Right lobe of liver (tissue), 6 donors: ENCODE data around the gene CEND1. TPM values are rescaled to one million over a fixed set of nuclear protein-coding genes. Genes with fewer than 3 reads are reported as not detected.

Source experiments
- ATAC-seq, 4 donors: fragments of 200-7000 bp; cut with Tn5 transposase; one replicate each; pipeline ENCODE4 v1.9.1; 2020; ENCODE audit warnings: mild to moderate bottlenecking in 4 of 4, moderate library complexity in 4 of 4
- DNase-seq, 3 donors: peaks; one replicate each; pipeline ENCODE4 v3.0.0-alpha.2; 2020
- H3K27ac ChIP-seq, 3 donors: fragments of 200-600 bp; one replicate each; pipeline ENCODE4 v1.8.0; 2022
- H3K27me3 ChIP-seq, 2 donors: fragments of 200-600 bp; one replicate each; pipeline ENCODE4 v1.8.0; 2022
- H3K36me3 ChIP-seq, 4 donors: fragments of 200-600 bp; sonication (generic) in 1 of 4; one replicate each; pipeline versions ENCODE4 v1.5.1 to v1.8.0; 2017 to 2022; ENCODE audit warnings: control low read depth in 1 of 4
- H3K4me1 ChIP-seq, 4 donors: fragments of 200-600 bp; sonication (generic) in 1 of 4; one replicate each; pipeline versions ENCODE4 v1.5.1 to v1.8.0; 2017 to 2022; ENCODE audit warnings: control low read depth in 1 of 4
- H3K4me3 ChIP-seq, 3 donors: fragments of 200-600 bp; one replicate each; pipeline ENCODE4 v1.8.0; 2022
- H3K9me3 ChIP-seq, 4 donors: fragments of 200-600 bp; sonication (generic) in 1 of 4; one replicate each; pipeline versions ENCODE4 v1.5.1 to v1.8.0; 2017 to 2022; ENCODE audit warnings: control low read depth in 1 of 4
- POLR2A ChIP-seq: fragments of 450-650 bp; IDR thresholded peaks from one replicate; pipeline ENCODE4 v1.6.1; 2017; ENCODE audit warnings: antibody characterized with exemption, mild to moderate bottlenecking
- WGBS: methylation state at CpG from one replicate; pipeline ENCODE4 v1.1.6; 2018; ENCODE audit warnings: low coverage, low lambda C conversion rate; ENCODE audit not compliant: insufficient coverage; ENCODE audit errors: missing lambda C conversion rate; 5-methylcytosine and 5-hydroxymethylcytosine counted together
- intact Hi-C, 2 donors: fragments of 100-400 bp; cut with DNase I; formaldehyde crosslinking; loops; one replicate each; pipeline versions ENCODE4 v1.11.2 to v1.14.1; 2022
- small RNA-seq, 2 experiments: library from RNA; depleted of rRNA; stranded (forward); fragments of <200 nt; gene quantifications; one replicate each; pipeline ENCODE3, GENCODE V24; 2016
- total RNA-seq, 6 experiments: library from RNA; depleted of rRNA in 2 of 6; stranded (reverse); fragments of >200 nt in 2 of 6; fragmentation: NEBNext Ultra II Directional in 3 of 6; extraction: Animal tissue kit (Norgen Biotek cat#: 25700) in 3 of 6; gene quantifications; one replicate each; pipeline versions ENCODE4 v1.1.0 to v1.2.4, GENCODE V29; 2016 to 2023
- TF ChIP-seq, protein P1 (sequence below), 4 donors: fragments of 200-600 bp in 3 of 4; fragments of 450-650 bp in 1 of 4; IDR thresholded peaks; one replicate each; pipeline versions ENCODE4 v1.5.1 to v1.8.0; 2016 to 2022; ENCODE audit warnings: antibody characterized with exemption in 4 of 4, mild to moderate bottlenecking in 2 of 4
- donor health status: DM: no; HTN: yes; CAD: no.
- donor health status: DM: no; HTN: no; CAD: no.
- donor health status: DM: no; HTN: no; CAD: no.
- donor health status: DM: no; HTN: yes; CAD: no.
- donor health status: DM: no; HTN: yes; CAD: no.

Gene CEND1
- total RNA-seq, 6 experiments from 2014 or later, result not detected

DNA sequence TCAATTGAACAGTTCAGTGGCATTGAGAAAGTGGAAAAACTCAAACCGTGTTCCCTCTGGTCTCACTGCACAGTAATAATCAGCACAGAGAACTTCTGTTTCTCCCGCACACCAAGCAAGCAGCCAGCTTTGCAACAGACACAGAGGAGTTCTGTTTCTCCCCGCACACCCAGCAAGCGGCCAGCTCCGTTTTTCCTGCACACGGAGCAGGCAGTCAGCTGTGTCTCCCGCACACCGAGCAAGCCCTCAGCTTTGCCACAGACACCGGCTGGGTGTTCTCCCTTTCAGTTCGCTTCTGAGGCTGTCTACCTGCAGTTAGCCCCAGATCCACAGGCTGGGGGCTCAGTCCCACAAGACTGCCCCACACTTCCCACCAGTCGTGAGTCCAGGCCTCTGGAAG lies 52.5 kb downstream of the CEND1 start:
- DNase-seq (no peak), ATAC-seq (no peak)
- 57% methylated on average over 7 of the region's 11 CpGs for WGBS
- no peaks in the 10 kb centered on the region for H3K4me1 ChIP-seq
- intact Hi-C loops, result no loop called here
- no peak overlapping the region for H3K27ac ChIP-seq
- no peaks in the 10 kb centered on the region for H3K9me3 ChIP-seq
- H3K27me3 ChIP-seq, result no peaks in the 10 kb centered on the region
- H3K4me3 ChIP-seq, result no peak overlapping the region
- H3K36me3 ChIP-seq, result no peaks in the 10 kb centered on the region
- TF ChIP-seq, protein P1, sequence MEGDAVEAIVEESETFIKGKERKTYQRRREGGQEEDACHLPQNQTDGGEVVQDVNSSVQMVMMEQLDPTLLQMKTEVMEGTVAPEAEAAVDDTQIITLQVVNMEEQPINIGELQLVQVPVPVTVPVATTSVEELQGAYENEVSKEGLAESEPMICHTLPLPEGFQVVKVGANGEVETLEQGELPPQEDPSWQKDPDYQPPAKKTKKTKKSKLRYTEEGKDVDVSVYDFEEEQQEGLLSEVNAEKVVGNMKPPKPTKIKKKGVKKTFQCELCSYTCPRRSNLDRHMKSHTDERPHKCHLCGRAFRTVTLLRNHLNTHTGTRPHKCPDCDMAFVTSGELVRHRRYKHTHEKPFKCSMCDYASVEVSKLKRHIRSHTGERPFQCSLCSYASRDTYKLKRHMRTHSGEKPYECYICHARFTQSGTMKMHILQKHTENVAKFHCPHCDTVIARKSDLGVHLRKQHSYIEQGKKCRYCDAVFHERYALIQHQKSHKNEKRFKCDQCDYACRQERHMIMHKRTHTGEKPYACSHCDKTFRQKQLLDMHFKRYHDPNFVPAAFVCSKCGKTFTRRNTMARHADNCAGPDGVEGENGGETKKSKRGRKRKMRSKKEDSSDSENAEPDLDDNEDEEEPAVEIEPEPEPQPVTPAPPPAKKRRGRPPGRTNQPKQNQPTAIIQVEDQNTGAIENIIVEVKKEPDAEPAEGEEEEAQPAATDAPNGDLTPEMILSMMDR (IDR thresholded peaks at IDR 0.05), result no peak
- no peak for TF ChIP-seq POLR2A

Small RNA genes lying within 50 kb of the gene (small RNA-seq; reads per million reads assigned to genes)
- gene SNORA52, result 0 reads per million in 2 experiments

Other genes with a start within 250 kb of the CEND1 start
- gene LMNTD2, start 229.4 kb downstream of the CEND1 start, total RNA-seq, result 10 to 100 TPM in 1 of 6 experiments, 1 to 10 TPM in 5; 4.7 to 14.7 (median 7.9) TPM
- 10 to 100 TPM; 20.5 to 61.1 (median 39.5) TPM for gene RASSF7, start 229.1 kb downstream of the CEND1 start, total RNA-seq
- gene PHRF1, start 213.6 kb downstream of the CEND1 start, total RNA-seq, result 10 to 100 TPM; 15.4 to 21.9 (median 20.3) TPM
- gene IRF7, start 174.1 kb downstream of the CEND1 start, total RNA-seq, result 10 to 100 TPM; 27.3 to 72.8 (median 47.7) TPM
- 100 to 1,000 TPM in 2 of 6 experiments, 10 to 100 TPM in 4; 59.4 to 162 (median 80.7) TPM for gene CDHR5, start 165.1 kb downstream of the CEND1 start, total RNA-seq
- gene SCT, start 162.9 kb downstream of the CEND1 start, total RNA-seq, result not detected
- gene DRD4, start 152.8 kb downstream of the CEND1 start, total RNA-seq, result under 1 TPM in 4 of 6 experiments, not detected in 2; 0.31 to 0.90 (median 0.41) TPM
- 10 to 100 TPM; 11.3 to 17.9 (median 14.0) TPM for gene DEAF1, start 94.9 kb downstream of the CEND1 start, total RNA-seq
- gene TMEM80, start 94.3 kb downstream of the CEND1 start, total RNA-seq, result 10 to 100 TPM in 3 of 6 experiments, 1 to 10 TPM in 3; 6.9 to 15.5 (median 10.5) TPM
- 100 to 1,000 TPM in 5 of 6 experiments, 10 to 100 TPM in 1; 95.8 to 184 (median 120) TPM for gene EPS8L2, start 83.9 kb downstream of the CEND1 start, total RNA-seq
- 100 to 1,000 TPM; 102 to 184 (median 150) TPM for gene TALDO1, start 42.6 kb downstream of the CEND1 start, total RNA-seq
- 10 to 100 TPM; 15.8 to 31.9 (median 27.7) TPM for gene GATD1, start 12.6 kb downstream of the CEND1 start, total RNA-seq
- gene SLC25A22, start 8.2 kb upstream of the CEND1 start, total RNA-seq, result 10 to 100 TPM; 20.6 to 40.2 (median 29.9) TPM
- gene PIDD1, start 15.1 kb upstream of the CEND1 start, total RNA-seq, result 10 to 100 TPM in 2 of 6 experiments, 1 to 10 TPM in 4; 6.5 to 11.8 (median 9.8) TPM
- 100 to 1,000 TPM; 212 to 574 (median 457) TPM for gene RPLP2, start 19.9 kb upstream of the CEND1 start, total RNA-seq
- 10 to 100 TPM; 33.2 to 97.1 (median 69.6) TPM for gene PNPLA2, start 28.8 kb upstream of the CEND1 start, total RNA-seq
- 1 to 10 TPM; 2.2 to 4.0 (median 3.1) TPM for gene CRACR2B, start 37.8 kb upstream of the CEND1 start, total RNA-seq
- 100 to 1,000 TPM in 5 of 6 experiments, 10 to 100 TPM in 1; 70.8 to 156 (median 135) TPM for gene CD151, start 42.9 kb upstream of the CEND1 start, total RNA-seq
- 10 to 100 TPM; 34.5 to 88.1 (median 72.9) TPM for gene POLR2L, start 52.4 kb upstream of the CEND1 start, total RNA-seq
- 10 to 100 TPM; 14.9 to 80.6 (median 30.5) TPM for gene TSPAN4, start 52.8 kb upstream of the CEND1 start, total RNA-seq
- 100 to 1,000 TPM in 1 of 6 experiments, 10 to 100 TPM in 5; 61.1 to 157 (median 78.7) TPM for gene CHID1, start 120.7 kb upstream of the CEND1 start, total RNA-seq
- gene AP2A2, start 135.8 kb upstream of the CEND1 start, total RNA-seq, result 10 to 100 TPM; 41.4 to 66.7 (median 53.8) TPM
- gene MUC6, start 246.6 kb upstream of the CEND1 start, total RNA-seq, result 1 to 10 TPM in 2 of 6 experiments, under 1 TPM in 4; 0.31 to 2.1 (median 0.72) TPM